HEK293T (cell line): Measurements from ENCODE around the gene OSBPL2.

Experiments
- ARNT ChIP-seq: fragments of 450-650 bp; IDR thresholded peaks from 2 replicates; pipeline ENCODE4 v1.6.1; 2017; ENCODE audit warnings: mild to moderate bottlenecking
- CTBP1 ChIP-seq: fragments of 450-650 bp; IDR thresholded peaks from 2 replicates; pipeline ENCODE4 v1.6.1; 2016; ENCODE audit warnings: borderline replicate concordance
- ELF4 ChIP-seq: fragments of 450-650 bp; IDR thresholded peaks from 2 replicates; pipeline ENCODE4 v1.6.1; 2017; ENCODE audit warnings: antibody characterized with exemption
- FOXA1 ChIP-seq: fragments of 450-650 bp; IDR thresholded peaks from 2 replicates; pipeline ENCODE4 v1.6.1; 2016; ENCODE audit warnings: mild to moderate bottlenecking
- FOXK2 ChIP-seq: fragments of 450-650 bp; IDR thresholded peaks from 2 replicates; pipeline ENCODE4 v1.6.1; 2016; ENCODE audit warnings: mild to moderate bottlenecking
- FOXM1 ChIP-seq: fragments of 450-650 bp; IDR thresholded peaks from 2 replicates; pipeline ENCODE4 v1.6.1; 2017; ENCODE audit warnings: mild to moderate bottlenecking, borderline replicate concordance
- HDGF ChIP-seq: fragments of 450-650 bp; IDR thresholded peaks from 2 replicates; pipeline ENCODE4 v1.6.1; 2017; ENCODE audit warnings: antibody characterized with exemption, borderline replicate concordance
- NFRKB ChIP-seq: fragments of 450-650 bp; IDR thresholded peaks from 2 replicates; pipeline ENCODE4 v1.6.1; 2016; ENCODE audit warnings: mild to moderate bottlenecking, moderate library complexity
- SP1 ChIP-seq: fragments of 450-650 bp; IDR thresholded peaks from 2 replicates; pipeline ENCODE4 v1.6.1; 2017
- SUZ12 ChIP-seq: fragments of 450-650 bp; IDR thresholded peaks from 2 replicates; pipeline ENCODE4 v1.6.1; 2016; ENCODE audit warnings: mild to moderate bottlenecking
- TARDBP ChIP-seq: fragments of 450-650 bp; IDR thresholded peaks from 2 replicates; pipeline ENCODE4 v1.6.1; 2016

GRCh38 chr20:62342910-62343309, 104.6 kb downstream of the OSBPL2 start:
- no peak for TF ChIP-seq FOXA1
- no peak for TF ChIP-seq FOXM1
- no peak for TF ChIP-seq ARNT
- no peak for TF ChIP-seq ELF4
- no peak for TF ChIP-seq SUZ12
- no peak for TF ChIP-seq HDGF
- no peak for TF ChIP-seq SP1
- TF ChIP-seq TARDBP = no peak
- no peak for TF ChIP-seq FOXK2
- TF ChIP-seq CTBP1 = no peak
- no peak for TF ChIP-seq NFRKB
